ENCODE results near the gene TCEAL9. TPM values are rescaled to one million over a fixed set of nuclear protein-coding genes. Genes with fewer than 3 reads are reported as not detected.
A peak's percentile ranks its signal among the peaks of the same experiment; 100 is the strongest.

Gene TCEAL9
- total RNA-seq, 1 donor from 2014 or later = 23.7 TPM

DNA sequence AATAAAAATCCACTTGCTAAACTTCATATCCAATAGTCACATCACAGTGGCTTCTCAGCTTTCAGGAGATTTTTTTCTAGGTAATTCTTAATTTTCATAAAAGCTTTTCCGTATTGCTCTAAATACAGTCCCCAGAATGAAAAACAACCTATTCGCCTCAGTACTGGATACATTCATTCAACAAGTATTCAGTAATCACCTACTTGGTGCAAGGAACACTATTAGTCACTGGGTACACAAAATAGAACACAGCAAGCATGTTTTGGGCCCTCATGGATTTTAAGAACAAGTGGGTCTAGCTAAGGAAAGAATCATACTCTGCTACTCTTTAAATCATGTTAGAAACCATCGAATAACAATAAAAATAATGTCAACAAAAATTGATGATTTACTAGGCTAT is 17.3 kb downstream of the TCEAL9 start:
- intact Hi-C loops (cut with micrococcal nuclease) = no loop called here
- no peak for DNase-seq
- H3K27me3 ChIP-seq (ENCODE audit: low read depth) = no peaks in the 10 kb centered on the region
- H3K4me1 ChIP-seq = no peaks in the 10 kb centered on the region
- TF ChIP-seq, protein P1, sequence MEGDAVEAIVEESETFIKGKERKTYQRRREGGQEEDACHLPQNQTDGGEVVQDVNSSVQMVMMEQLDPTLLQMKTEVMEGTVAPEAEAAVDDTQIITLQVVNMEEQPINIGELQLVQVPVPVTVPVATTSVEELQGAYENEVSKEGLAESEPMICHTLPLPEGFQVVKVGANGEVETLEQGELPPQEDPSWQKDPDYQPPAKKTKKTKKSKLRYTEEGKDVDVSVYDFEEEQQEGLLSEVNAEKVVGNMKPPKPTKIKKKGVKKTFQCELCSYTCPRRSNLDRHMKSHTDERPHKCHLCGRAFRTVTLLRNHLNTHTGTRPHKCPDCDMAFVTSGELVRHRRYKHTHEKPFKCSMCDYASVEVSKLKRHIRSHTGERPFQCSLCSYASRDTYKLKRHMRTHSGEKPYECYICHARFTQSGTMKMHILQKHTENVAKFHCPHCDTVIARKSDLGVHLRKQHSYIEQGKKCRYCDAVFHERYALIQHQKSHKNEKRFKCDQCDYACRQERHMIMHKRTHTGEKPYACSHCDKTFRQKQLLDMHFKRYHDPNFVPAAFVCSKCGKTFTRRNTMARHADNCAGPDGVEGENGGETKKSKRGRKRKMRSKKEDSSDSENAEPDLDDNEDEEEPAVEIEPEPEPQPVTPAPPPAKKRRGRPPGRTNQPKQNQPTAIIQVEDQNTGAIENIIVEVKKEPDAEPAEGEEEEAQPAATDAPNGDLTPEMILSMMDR (IDR thresholded peaks at IDR 0.05; ENCODE audit: borderline replicate concordance) = no peak
- H3K4me3 ChIP-seq = no peak overlapping the region
- H3K36me3 ChIP-seq = no peaks in the 10 kb centered on the region
- no peak overlapping the region for H3K27ac ChIP-seq (replicated peaks)
- H3K9me3 ChIP-seq (replicated peaks) = no peaks in the 10 kb centered on the region

DNA sequence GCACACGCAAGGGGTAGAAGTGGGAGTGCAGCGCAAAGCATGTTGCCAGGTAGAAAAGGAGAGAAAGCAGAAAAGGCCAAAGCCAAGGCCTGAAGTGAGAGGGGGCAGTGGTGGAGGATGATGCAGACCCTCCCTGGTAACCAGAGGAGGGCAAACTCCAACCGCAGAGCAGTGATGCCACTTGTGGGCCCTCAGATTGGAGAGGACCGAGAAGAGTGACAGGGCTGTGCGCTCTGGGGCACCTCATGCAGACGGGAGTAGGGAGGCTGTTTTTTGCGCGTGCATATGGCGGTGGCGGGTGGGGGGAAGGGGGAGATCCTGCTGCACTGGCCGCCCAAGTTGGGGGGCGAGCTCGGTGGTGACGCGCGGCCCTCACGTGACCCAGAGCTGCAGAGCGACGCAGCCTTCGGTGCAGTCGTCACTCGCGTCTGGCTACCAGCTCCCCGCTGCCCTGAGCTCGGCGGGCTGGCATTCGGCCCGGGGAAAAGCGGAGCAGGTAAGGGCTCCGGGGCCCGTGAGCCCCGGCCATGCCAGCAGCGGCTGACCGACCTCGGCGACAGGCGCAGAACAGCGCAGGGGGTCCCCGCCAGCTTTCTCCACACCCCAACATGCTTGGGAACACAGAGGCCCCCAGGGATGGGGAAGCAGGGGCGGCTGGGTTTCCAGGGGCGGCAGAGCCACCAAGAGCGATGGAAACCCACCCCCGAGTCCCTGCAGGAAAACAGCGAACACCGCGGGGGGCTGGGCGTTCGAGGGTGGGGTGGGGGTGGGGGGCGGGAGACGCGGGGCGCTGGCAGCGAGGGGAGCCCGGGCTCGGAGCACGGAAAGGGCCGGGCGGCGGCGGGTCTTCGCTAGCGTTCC is 20.0 kb downstream of the TCEAL9 start, which contains the start of gene BEX3:
BEX3 (plus strand) TSS at position 421 of the 861 bp plus-strand sequence. CDS start 984 bp downstream, outside the sequence.
- H3K27me3 ChIP-seq (ENCODE audit: low read depth) = no peaks in the 10 kb centered on the region
- H3K9me3 ChIP-seq (replicated peaks) = no peaks in the 10 kb centered on the region
- TF ChIP-seq, protein P1 (IDR thresholded peaks at IDR 0.05; ENCODE audit: borderline replicate concordance) = no peak
- peak within 1 kb of the TSS; percentile 77 for H3K4me3 ChIP-seq
- intact Hi-C loops (cut with micrococcal nuclease) = no loop called here
- DNase-seq = peak; percentile 45
- H3K27ac ChIP-seq (replicated peaks) = peak within 1 kb of the TSS; percentile 79
- no peaks in the 10 kb centered on the region for H3K4me1 ChIP-seq
- H3K36me3 ChIP-seq = no peaks in the 10 kb centered on the region

- TF ChIP-seq, protein P1 (IDR thresholded peaks at IDR 0.05; ENCODE audit: borderline replicate concordance) = no peak
- DNase-seq = no peak
- H3K4me1 ChIP-seq = no peaks in the 10 kb centered on the region
These were observed 20.6 kb downstream of the TCEAL9 start for GRCh38 chrX:103376979-103377324.

GRCh38 chrX:103378990-103379389 is 22.7 kb downstream of the TCEAL9 start:
- TF ChIP-seq, protein P1 (IDR thresholded peaks at IDR 0.05; ENCODE audit: borderline replicate concordance) = no peak
- intact Hi-C loops (cut with micrococcal nuclease) = no loop called here
- no peak overlapping the region for H3K27ac ChIP-seq (replicated peaks)
- H3K9me3 ChIP-seq (replicated peaks) = no peaks in the 10 kb centered on the region
- DNase-seq = no peak
- no peaks in the 10 kb centered on the region for H3K36me3 ChIP-seq
- H3K4me1 ChIP-seq = no peaks in the 10 kb centered on the region
- no peak overlapping the region for H3K4me3 ChIP-seq
- H3K27me3 ChIP-seq (ENCODE audit: low read depth) = no peaks in the 10 kb centered on the region

More at GRCh38 chrX:103376979-103377324, 20.6 kb downstream of the TCEAL9 start:
- peak overlapping the region; percentile 77 for H3K4me3 ChIP-seq
- H3K27me3 ChIP-seq (ENCODE audit: low read depth) = no peaks in the 10 kb centered on the region
- no peaks in the 10 kb centered on the region for H3K36me3 ChIP-seq
- intact Hi-C loops (cut with micrococcal nuclease) = no loop called here
- no peaks in the 10 kb centered on the region for H3K9me3 ChIP-seq (replicated peaks)
- peak overlapping the region; percentile 79 for H3K27ac ChIP-seq (replicated peaks)

GRCh38 chrX:103382877-103383276 is 26.6 kb downstream of the TCEAL9 start:
- no peak for DNase-seq
- no peaks in the 10 kb centered on the region for H3K9me3 ChIP-seq (replicated peaks)
- intact Hi-C loops (cut with micrococcal nuclease) = no loop called here
- no peaks in the 10 kb centered on the region for H3K27me3 ChIP-seq (ENCODE audit: low read depth)
- TF ChIP-seq, protein P1 (IDR thresholded peaks at IDR 0.05; ENCODE audit: borderline replicate concordance) = no peak
- H3K27ac ChIP-seq (replicated peaks) = no peak overlapping the region
- H3K4me1 ChIP-seq = no peaks in the 10 kb centered on the region
- H3K36me3 ChIP-seq = no peaks in the 10 kb centered on the region
- no peak overlapping the region for H3K4me3 ChIP-seq

Measured in left ventricle myocardium inferior (tissue), 1 donor.